Activated CD4-positive, alpha-beta T cell treated with anti-CD3 and anti-CD28 coated beads, Interleukin-2, amount 50 U/mL, for 4 hours (primary cell): ENCODE measurements around the gene ST7.

ENCODE experiments used
- DNase-seq, 2 experiments: peaks; one replicate each; pipeline ENCODE4 v3.0.0-alpha.2; 2020

Gene ST7

GRCh38 chr7:117069379-117069778 lies 116.1 kb downstream of the ST7 start:
- DNase-seq: no peak

- DNase-seq: no peak
These were observed 118.2 kb downstream of the ST7 start for GRCh38 chr7:117071551-117071950.

- no peak for DNase-seq
These were observed 119.4 kb downstream of the ST7 start for GRCh38 chr7:117072620-117073118.

- DNase-seq: no peak
These were observed 121.1 kb downstream of the ST7 start for GRCh38 chr7:117074378-117074777.

- no peak for DNase-seq
These were observed 122.6 kb downstream of the ST7 start for GRCh38 chr7:117075934-117076333.

GRCh38 chr7:117076426-117076943 lies 123.2 kb downstream of the ST7 start:
- DNase-seq: no peak

- no peak for DNase-seq
These were observed 124.4 kb downstream of the ST7 start for GRCh38 chr7:117077658-117078057.

- DNase-seq: no peak
These were observed 129.3 kb downstream of the ST7 start for GRCh38 chr7:117082647-117083046.

- no peak for DNase-seq
These were observed 130.3 kb downstream of the ST7 start for GRCh38 chr7:117083648-117084047.

- no peak for DNase-seq
These were observed 131.0 kb downstream of the ST7 start for GRCh38 chr7:117084286-117084685.

- DNase-seq: no peak
These were observed 132.0 kb downstream of the ST7 start for GRCh38 chr7:117085275-117085674.

GRCh38 chr7:117085769-117086463 lies 132.6 kb downstream of the ST7 start:
- DNase-seq: no peak

GRCh38 chr7:117086788-117087187 lies 133.5 kb downstream of the ST7 start:
- DNase-seq: no peak

- DNase-seq: no peak
These were observed 134.5 kb downstream of the ST7 start for GRCh38 chr7:117087639-117088396.

- DNase-seq: no peak
These were observed 135.4 kb downstream of the ST7 start for GRCh38 chr7:117088623-117089194.

GRCh38 chr7:117090791-117091190 lies 137.5 kb downstream of the ST7 start:
- DNase-seq: no peak

- no peak for DNase-seq
These were observed 138.4 kb downstream of the ST7 start for GRCh38 chr7:117091721-117092120.

GRCh38 chr7:117092785-117093184 lies 139.5 kb downstream of the ST7 start:
- DNase-seq: no peak

- DNase-seq: no peak
These were observed 141.2 kb downstream of the ST7 start for GRCh38 chr7:117094457-117094856.

GRCh38 chr7:117095055-117095454 lies 141.8 kb downstream of the ST7 start:
- no peak for DNase-seq

GRCh38 chr7:117096330-117096729 lies 143.0 kb downstream of the ST7 start:
- DNase-seq: no peak

GRCh38 chr7:117096942-117097341 lies 143.6 kb downstream of the ST7 start:
- DNase-seq: no peak

GRCh38 chr7:117097860-117098259 lies 144.6 kb downstream of the ST7 start:
- no peak for DNase-seq

GRCh38 chr7:117098457-117098856 lies 145.2 kb downstream of the ST7 start:
- DNase-seq: no peak
